Panc1 (cell line): ENCODE measurements around the gene SERPINB10.

Experiments used
- POLR2AphosphoS5 ChIP-seq: IDR thresholded peaks from 2 replicates; pipeline ENCODE4 v1.6.1; 2012; ENCODE audit warnings: mild to moderate bottlenecking, low read depth, low read length, moderate library complexity
- SIN3A ChIP-seq: IDR thresholded peaks from 2 replicates; pipeline ENCODE4 v1.6.1; 2012; ENCODE audit warnings: low read depth, mild to moderate bottlenecking, low read length, moderate library complexity, borderline replicate concordance; ENCODE audit not compliant: insufficient read depth
- TCF7L2 ChIP-seq: IDR thresholded peaks from 2 replicates; pipeline ENCODE4 v1.6.1; 2011; ENCODE audit warnings: mild to moderate bottlenecking, low read depth, low read length, inconsistent platforms
- TF ChIP-seq, protein P1 (sequence below): fragments of 450-650 bp; IDR thresholded peaks from 2 replicates; pipeline ENCODE4 v1.5.1; 2017; ENCODE audit warnings: mild to moderate bottlenecking
- TF ChIP-seq, protein P2 (sequence below), 2 experiments: IDR thresholded peaks; 2 replicates each; pipeline ENCODE4 v1.6.1; 2011 to 2012; ENCODE audit warnings: low read depth in 2 of 2, control low read depth in 1 of 2, low read length in 1 of 2, mild to moderate bottlenecking in 1 of 2, moderate library complexity in 1 of 2; ENCODE audit not compliant: insufficient read depth in 1 of 2

DNA sequence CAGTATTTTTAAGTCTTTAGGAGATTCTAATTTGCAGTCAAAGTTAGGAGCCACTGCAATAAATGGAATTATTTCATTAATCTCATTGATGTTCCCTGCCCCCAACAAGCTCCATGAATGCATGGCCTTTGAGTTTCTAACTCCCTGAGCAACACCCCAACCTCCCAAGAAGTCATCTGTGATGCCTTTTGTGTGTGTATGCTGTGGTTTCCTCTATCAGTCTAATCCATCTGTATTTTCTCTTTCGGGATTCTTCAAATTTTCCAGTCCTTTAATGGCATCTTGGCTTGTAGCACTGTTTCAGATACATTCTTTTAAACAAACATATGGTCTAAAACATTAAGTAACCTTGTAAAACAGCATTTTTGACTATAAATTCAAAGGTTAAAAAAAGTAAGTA lies 16.8 kb downstream of the SERPINB10 start:
- TF ChIP-seq, protein P1, sequence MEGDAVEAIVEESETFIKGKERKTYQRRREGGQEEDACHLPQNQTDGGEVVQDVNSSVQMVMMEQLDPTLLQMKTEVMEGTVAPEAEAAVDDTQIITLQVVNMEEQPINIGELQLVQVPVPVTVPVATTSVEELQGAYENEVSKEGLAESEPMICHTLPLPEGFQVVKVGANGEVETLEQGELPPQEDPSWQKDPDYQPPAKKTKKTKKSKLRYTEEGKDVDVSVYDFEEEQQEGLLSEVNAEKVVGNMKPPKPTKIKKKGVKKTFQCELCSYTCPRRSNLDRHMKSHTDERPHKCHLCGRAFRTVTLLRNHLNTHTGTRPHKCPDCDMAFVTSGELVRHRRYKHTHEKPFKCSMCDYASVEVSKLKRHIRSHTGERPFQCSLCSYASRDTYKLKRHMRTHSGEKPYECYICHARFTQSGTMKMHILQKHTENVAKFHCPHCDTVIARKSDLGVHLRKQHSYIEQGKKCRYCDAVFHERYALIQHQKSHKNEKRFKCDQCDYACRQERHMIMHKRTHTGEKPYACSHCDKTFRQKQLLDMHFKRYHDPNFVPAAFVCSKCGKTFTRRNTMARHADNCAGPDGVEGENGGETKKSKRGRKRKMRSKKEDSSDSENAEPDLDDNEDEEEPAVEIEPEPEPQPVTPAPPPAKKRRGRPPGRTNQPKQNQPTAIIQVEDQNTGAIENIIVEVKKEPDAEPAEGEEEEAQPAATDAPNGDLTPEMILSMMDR: no peak
- TF ChIP-seq, protein P2, sequence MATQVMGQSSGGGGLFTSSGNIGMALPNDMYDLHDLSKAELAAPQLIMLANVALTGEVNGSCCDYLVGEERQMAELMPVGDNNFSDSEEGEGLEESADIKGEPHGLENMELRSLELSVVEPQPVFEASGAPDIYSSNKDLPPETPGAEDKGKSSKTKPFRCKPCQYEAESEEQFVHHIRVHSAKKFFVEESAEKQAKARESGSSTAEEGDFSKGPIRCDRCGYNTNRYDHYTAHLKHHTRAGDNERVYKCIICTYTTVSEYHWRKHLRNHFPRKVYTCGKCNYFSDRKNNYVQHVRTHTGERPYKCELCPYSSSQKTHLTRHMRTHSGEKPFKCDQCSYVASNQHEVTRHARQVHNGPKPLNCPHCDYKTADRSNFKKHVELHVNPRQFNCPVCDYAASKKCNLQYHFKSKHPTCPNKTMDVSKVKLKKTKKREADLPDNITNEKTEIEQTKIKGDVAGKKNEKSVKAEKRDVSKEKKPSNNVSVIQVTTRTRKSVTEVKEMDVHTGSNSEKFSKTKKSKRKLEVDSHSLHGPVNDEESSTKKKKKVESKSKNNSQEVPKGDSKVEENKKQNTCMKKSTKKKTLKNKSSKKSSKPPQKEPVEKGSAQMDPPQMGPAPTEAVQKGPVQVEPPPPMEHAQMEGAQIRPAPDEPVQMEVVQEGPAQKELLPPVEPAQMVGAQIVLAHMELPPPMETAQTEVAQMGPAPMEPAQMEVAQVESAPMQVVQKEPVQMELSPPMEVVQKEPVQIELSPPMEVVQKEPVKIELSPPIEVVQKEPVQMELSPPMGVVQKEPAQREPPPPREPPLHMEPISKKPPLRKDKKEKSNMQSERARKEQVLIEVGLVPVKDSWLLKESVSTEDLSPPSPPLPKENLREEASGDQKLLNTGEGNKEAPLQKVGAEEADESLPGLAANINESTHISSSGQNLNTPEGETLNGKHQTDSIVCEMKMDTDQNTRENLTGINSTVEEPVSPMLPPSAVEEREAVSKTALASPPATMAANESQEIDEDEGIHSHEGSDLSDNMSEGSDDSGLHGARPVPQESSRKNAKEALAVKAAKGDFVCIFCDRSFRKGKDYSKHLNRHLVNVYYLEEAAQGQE (IDR thresholded peaks at IDR 0.05; ENCODE audit: insufficient read depth in 1 of 2, low read depth in 2 of 2, low read length in 1 of 2): no peak
- TF ChIP-seq POLR2AphosphoS5: no peak
- TF ChIP-seq TCF7L2: no peak
- TF ChIP-seq SIN3A: no peak
